GM12865 (cell line): Measurements from ENCODE around the gene DOCK7.
A peak's percentile ranks its signal among the peaks of the same experiment; 100 is the strongest.

Experiments used
- DNase-seq: peaks from one replicate; pipeline ENCODE4 v3.0.0; 2010; ENCODE audit warnings: low read depth
- H3K4me3 ChIP-seq: 2 replicates; pipeline ENCODE4 v1.5.1; 2011; ENCODE audit warnings: mild to moderate bottlenecking, low read depth, low read length, control low read depth
- TF ChIP-seq, protein P1 (sequence below): IDR thresholded peaks from 2 replicates; pipeline ENCODE4 v1.5.1; 2011; ENCODE audit warnings: low read length, control low read depth, low read depth, inconsistent platforms; ENCODE audit not compliant: insufficient read depth; ENCODE audit errors: missing control alignments

Gene DOCK7

DNA sequence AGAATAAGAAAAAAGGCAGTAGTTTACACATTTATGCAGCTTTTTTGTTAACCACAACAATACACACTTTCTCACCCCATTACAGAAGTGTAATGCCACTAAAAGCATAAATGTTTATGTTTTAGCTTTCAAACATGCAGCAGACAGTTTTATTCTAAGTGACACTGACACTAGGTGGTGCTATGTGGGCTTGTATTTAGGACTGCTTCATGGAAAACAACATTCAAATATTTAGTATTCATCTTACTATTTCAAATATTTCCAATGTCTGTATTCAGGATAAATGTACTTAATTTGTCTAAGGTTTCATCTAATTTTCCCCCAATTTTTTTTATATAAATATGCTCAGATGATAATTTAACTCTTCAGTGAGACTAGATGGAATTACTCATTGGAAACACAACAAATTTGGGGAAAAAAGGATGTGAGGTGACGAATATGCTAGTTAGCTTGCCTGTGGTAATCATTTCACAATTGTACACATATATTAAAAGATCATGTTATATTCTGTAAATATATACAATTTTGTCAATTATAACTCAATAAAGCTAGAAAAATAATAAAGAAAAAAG is 179.9 kb downstream of the DOCK7 start:
- DNase-seq: peak; percentile 57
- TF ChIP-seq, protein P1, sequence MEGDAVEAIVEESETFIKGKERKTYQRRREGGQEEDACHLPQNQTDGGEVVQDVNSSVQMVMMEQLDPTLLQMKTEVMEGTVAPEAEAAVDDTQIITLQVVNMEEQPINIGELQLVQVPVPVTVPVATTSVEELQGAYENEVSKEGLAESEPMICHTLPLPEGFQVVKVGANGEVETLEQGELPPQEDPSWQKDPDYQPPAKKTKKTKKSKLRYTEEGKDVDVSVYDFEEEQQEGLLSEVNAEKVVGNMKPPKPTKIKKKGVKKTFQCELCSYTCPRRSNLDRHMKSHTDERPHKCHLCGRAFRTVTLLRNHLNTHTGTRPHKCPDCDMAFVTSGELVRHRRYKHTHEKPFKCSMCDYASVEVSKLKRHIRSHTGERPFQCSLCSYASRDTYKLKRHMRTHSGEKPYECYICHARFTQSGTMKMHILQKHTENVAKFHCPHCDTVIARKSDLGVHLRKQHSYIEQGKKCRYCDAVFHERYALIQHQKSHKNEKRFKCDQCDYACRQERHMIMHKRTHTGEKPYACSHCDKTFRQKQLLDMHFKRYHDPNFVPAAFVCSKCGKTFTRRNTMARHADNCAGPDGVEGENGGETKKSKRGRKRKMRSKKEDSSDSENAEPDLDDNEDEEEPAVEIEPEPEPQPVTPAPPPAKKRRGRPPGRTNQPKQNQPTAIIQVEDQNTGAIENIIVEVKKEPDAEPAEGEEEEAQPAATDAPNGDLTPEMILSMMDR: peak; percentile 42
- no peak overlapping the region for H3K4me3 ChIP-seq

DNA sequence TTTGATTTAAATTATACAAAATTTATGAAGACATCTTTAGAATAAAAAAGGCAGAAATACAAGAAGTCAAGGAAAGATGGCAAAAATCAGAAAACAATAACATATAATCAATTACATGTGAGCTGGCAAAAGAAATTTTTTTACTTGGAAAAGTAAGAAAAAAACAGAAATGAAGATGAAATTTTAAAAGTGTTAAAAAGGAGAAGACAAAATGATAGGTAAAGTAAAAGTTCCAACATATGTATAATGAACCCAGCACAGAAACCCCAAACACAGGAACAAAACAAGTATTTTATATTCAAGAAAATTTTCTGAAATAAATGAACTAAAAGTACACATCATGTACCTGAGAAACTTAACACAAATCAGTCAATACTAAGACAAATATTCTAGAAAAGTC is 188.0 kb downstream of the DOCK7 start:
- DNase-seq: no peak

DNA sequence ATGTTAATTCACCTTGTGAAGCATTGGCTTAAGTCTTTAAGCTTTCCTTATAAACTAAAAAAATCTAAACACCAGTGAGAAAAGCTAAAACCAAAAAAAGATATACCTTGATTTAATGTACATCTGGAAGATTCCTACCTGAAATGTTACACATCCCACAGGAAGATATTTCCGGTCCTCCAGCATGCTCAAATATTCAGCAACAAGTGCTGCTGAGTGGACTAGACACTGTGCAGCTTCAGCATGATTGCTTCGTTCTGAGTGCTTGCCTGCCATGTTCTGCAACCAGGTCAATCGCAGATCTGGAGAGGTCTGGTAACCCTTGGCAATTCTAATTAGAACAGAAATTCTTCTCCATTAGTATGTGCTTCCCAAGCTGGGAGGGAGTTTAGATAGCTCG is 194.0 kb downstream of the DOCK7 start:
- no peak overlapping the region for H3K4me3 ChIP-seq
- no peak for DNase-seq
- TF ChIP-seq, protein P1: no peak

More for the DNA sequence above, 188.0 kb downstream of the DOCK7 start:
- TF ChIP-seq, protein P1: no peak
- H3K4me3 ChIP-seq: no peak overlapping the region

DNA sequence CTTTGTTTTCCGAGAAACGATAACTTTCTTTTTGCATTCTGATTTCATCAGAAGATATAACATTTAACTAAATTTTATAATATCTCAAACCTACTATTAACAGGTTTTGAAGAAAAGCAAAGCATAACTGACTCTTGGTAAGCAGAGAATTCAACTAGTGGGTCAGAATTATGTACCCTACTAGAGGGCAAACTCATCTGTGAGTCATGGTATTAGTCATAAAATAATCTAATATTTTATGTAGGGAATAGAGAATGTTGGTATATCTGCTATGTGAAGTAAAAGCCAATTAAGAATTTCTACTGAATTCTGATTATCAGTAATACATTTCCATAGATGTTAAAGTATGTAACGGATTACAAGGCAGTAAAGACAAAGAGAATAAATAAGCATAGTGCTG is 194.5 kb downstream of the DOCK7 start:
- DNase-seq: no peak
- TF ChIP-seq, protein P1: no peak
- no peak overlapping the region for H3K4me3 ChIP-seq

DNA sequence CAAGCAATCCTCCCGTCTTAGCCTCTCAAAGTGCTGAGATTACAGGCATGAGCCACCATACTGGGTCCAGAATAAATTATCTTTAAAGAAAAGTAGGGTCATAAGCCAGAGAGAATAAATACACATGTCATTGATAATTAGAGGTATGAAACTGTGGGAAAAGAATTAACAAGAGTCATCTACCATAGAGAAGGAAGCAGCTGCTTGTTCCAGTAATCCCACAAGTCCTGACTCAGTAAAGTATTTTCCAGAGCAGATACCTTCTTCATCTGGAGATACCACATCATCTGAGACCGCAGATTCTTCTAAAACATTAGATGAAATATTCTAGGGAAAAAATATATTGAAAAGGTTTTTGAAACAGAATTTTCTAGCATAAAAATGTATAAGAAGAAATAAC is 195.7 kb downstream of the DOCK7 start:
- TF ChIP-seq, protein P1: no peak
- no peak for DNase-seq
- no peak overlapping the region for H3K4me3 ChIP-seq

DNA sequence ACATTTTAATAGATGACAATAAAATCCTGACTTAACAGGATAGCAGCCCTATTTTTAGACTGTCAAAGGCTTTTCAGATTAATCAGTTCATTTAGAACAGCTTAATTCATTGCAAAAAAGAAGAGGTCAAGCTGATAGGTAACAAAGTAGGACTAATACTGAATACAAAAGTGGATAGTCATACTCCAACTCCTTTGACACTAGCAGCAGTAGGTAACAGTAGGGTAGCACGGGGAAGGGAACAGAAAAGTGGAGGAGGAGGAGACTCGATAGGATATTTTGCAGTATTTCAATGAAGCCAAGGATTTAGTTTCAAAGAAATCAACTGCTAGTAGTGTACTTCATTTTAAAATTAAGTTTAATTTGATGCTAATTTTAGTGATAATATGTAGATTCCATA is 200.2 kb downstream of the DOCK7 start:
- no peak for DNase-seq
- H3K4me3 ChIP-seq: no peak overlapping the region
- TF ChIP-seq, protein P1: no peak

DNA sequence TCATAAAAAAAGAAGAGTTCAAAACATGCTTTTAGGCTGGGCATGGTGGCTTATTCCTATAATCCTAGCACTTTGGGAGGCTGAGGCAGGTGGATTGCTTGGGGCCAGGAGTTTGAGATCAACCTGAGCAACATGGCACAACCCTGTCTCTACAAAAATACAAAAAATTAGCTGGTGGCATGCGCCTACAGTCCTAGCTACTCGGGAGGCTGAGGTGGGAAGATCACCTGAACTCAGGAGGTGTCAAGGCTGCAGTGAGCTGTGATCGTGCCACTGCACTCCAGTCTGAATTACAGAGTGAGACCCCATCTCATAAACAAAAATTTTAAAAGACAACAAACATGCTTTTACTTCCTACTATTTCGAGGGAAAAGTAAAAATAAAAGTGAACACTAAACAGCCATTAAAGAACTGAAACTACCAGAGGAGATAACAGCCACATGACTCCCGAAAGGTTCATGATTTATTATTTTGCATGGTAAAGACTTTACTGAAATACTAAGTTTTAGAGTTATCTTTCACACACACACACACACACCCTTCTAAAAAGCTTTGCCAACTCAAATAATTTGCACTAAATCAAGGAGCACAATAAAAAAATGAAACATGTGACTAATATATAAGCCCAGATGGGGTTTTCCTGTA is 203.2 kb downstream of the DOCK7 start:
- H3K4me3 ChIP-seq: peak overlapping the region; percentile 25; the same call in 1 of the 2 replicates
- TF ChIP-seq, protein P1: no peak
- peak; percentile 5 for DNase-seq
